Fibroblast of mammary gland (primary cell): Measurements from ENCODE around the gene NFIA.
A peak's percentile ranks its signal among the peaks of the same experiment; 100 is the strongest.

Experiments
- DNase-seq: peaks from one replicate; pipeline ENCODE4 v3.0.0-alpha.2; 2010; ENCODE audit warnings: low read depth
- H3K4me3 ChIP-seq: 2 replicates; pipeline ENCODE4 v1.5.1; 2011; ENCODE audit warnings: low read depth, mild to moderate bottlenecking, low read length, moderate library complexity; ENCODE audit not compliant: control insufficient read depth
- CTCF ChIP-seq: conservative IDR thresholded peaks from 2 replicates; pipeline ENCODE4 v1.5.1; 2011; ENCODE audit warnings: low read depth, low read length, inconsistent platforms; ENCODE audit not compliant: control insufficient read depth, insufficient read depth

The NFIA gene

DNA sequence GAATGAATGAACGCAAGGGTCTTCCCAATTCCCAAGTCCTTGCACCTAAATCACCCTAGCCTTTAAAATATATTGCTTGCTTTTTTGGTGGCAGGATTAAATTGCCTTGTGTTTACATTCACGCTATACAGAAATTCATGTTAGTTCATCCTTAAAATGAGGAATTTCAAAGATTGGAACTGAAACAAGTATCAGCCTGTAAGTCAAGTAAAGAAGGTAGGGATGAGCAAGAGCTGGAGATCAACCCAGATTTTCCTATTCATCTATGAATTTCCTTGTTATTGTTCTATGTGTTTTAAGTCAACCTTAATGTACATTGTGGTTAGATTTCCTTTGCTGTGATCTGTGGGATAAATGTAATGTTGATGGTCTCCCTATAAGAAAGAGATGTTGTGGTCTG lies 248.2 kb downstream of the NFIA start:
- no peak for TF ChIP-seq CTCF
- no peak for DNase-seq
- no peak overlapping the region for H3K4me3 ChIP-seq

DNA sequence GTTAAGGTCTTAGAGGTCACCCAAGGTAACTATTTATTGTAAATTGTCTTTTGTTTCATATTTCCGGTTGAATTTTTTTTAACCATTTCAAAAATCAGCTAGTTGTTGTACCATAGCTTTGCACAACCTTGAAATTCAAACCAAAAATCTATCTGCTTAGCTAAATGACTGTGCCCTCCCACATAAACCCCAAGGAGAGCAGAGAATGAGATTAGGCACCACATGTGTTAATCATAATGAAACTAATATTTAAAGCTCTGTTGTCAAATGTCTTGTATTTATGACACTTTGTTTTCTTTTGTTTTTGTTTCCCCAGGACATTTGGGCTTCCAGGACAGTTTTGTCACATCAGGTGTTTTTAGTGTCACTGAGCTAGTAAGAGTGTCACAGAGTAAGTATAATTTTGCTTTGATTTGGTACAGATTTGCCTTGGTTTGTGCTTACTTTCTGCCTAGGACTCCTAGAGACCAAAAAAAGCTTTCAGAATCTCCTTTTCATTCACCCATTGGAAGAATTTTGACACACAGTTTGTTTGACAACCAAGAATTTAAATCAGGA lies 249.9 kb downstream of the NFIA start:
- DNase-seq, result no peak
- H3K4me3 ChIP-seq, result no peak overlapping the region
- TF ChIP-seq CTCF, result no peak

DNA sequence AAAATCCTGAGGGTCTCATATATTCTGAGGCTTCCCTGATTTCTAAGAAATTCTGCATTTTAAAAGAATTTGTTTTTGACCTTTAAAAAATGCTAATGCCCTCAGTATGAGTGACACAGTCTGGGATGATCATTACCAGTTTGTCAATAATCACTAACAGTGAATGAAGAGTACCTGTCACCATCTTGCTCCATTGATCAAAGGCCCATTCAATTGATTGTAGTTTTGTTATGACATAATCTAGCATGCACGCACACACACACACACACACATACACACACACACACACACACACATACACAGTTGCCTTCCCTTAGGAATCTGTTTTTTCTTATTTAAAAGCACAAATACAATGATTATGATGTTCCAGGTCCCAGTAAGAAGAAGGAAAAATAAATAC lies 250.4 kb downstream of the NFIA start:
- no peak for DNase-seq
- TF ChIP-seq CTCF, result no peak
- no peak overlapping the region for H3K4me3 ChIP-seq

DNA sequence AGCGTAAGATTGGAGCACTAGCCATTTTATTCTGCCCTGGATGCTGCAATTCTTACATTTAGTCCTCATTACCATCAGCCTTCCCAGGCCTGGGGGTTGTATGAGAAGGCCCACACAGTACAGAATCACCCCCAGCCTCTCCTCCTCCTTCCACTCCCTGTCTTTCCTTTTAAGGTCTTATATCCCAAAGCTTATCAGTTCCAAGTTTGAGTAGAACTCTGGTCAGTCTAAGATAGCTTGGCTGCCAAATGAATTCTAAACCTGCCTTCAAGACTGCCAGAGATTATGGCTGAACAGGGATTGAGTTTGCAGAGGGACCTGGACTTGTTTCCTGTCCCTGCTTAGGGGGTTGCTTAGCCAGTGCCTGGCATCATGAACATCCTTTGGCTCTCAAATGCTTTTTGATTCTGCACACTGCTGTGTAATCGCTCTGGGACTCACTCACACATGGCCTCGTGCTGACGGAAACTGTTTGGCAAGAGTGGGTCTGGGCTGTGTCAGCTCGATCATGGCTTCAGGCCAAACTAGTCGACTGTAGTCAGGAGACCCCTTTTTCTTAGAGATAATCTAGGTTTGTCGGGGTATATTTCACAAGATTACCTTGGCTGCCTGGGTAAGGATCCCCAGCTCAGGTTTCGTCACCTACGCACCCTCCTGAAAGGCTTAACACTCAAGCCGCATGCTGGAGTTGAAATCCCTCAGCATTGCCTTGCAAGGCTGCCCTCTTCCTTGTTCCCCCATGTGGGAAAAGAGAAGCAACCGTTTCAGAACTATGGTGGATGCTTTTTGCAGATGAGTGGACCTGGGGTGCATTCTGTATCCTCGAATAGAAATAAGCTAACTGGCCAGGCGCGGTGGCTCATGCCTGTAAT lies 252.6 kb downstream of the NFIA start:
- DNase-seq, result peak; percentile 31
- no peak overlapping the region for H3K4me3 ChIP-seq
- TF ChIP-seq CTCF, result no peak

DNA sequence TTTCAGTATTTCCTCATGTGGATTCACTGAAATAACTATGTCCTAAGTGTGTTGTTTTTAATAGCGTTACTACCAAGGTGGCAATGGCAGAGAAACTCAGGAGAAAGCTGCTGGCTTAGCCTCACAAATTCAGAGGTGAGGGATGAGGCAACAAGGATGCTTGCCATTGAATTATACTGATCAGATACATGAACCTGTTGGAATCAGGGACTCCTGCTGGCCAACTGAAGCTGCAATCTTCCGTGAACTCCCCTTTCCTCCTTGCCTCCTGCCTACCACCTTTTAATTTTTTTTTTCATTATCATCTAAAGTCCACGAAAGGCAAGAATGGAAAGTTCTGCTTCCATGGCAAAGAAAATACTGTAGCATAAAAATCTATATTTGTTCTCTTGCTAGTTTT lies 254.7 kb downstream of the NFIA start:
- no peak overlapping the region for H3K4me3 ChIP-seq
- TF ChIP-seq CTCF, result peak; percentile 27
- peak; percentile 22 for DNase-seq

- TF ChIP-seq CTCF, result no peak
- no peak overlapping the region for H3K4me3 ChIP-seq
- DNase-seq, result no peak
Measured at GRCh38 chr1:61337441-61337951, 255.1 kb downstream of the NFIA start.
